ENCODE measurements around the gene C16orf87. TPM values are rescaled to one million over a fixed set of nuclear protein-coding genes. Genes with fewer than 3 reads are reported as not detected.
A peak's percentile ranks its signal among the peaks of the same experiment; 100 is the strongest.
"Not testable (repeated sequence)": the region's sequence is repeated elsewhere in the genome, so short reads cannot be mapped to it uniquely, and the experiment has no call there.

C16orf87 gene
- 10 to 100 TPM; 27.5 to 32.4 (median 30.0) TPM for polyA plus RNA-seq (ENCODE audit: insufficient read length in 4 of 4)

- DNase-seq (ENCODE audit: low read depth in 4 of 4, low spot score in 2 of 4): peak; percentile 69 to 86 (median 84)
Observed at GRCh38 chr16:46830902-46831647, at the start of gene C16orf87. Gene C16orf87, minus strand, starts transcription at chr16:46831180. Its CDS starts 31 bp downstream, at chr16:46831149.

DNA sequence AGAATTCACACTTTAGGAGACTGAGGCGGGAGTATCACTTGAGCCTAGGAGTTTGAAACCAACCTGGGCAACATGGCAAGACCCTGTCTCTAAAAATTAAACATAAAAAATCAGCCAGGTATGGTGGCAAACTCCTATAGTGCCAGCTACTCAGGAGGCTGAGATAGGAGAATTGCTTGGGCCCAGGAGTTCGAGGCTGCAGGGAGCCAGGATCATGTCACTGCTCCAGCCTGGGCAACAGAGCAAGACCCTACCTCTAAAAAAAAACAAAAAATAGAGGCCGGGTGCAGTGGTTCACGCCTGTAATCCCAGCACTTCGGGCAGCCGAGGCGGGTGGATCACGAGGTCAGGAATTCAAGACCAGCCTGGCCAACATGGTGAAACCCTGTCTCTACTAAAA is 44.3 kb upstream of the C16orf87 start:
- DNase-seq (ENCODE audit: low read depth in 4 of 4, low spot score in 2 of 4): no peak

GRCh38 chr16:46873201-46873600 is 42.2 kb upstream of the C16orf87 start:
- DNase-seq (ENCODE audit: low read depth in 4 of 4, low spot score in 2 of 4): no peak

DNA sequence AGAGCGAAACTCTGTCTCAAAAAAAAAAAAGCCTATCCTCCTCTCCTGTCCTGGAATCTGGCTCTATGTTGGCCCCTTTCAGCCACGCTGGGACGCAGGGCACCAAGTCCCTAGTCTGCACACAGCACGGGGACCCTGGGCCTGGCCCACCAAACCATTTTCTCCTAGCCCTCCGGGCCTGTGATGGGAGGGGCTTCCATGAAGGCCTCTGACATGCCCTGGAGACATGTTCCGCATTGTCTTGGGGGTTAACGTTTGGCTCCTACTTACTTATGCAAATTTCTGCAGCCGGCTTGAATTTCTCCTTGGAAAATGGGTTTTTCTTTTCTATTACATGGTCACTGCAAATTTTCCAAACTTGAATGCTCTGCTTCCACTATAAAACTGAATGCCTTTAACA is 40.6 kb upstream of the C16orf87 start:
- DNase-seq (ENCODE audit: low read depth in 4 of 4, low spot score in 2 of 4): no peak

DNA sequence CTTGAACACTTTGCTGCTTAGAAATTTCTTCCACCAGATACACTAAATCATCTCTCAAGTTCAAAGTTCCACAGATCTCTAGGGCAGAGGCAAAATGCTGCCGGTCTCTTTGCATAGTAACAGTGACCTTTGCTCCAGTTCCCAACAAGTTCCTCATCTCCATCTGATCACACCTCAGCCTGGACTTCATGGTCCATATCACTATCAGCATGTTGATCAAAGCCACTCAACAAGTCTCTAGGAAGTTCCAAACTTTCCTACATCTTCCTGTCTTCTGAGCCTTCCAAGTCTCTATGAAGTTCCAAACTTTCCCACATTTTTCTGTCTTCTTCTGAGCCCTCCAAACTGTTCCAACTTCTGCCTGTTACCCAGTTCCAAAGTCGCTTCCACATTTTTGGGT is 37.9 kb upstream of the C16orf87 start:
- DNase-seq (ENCODE audit: low read depth in 4 of 4, low spot score in 2 of 4): not testable (repeated sequence)

DNA sequence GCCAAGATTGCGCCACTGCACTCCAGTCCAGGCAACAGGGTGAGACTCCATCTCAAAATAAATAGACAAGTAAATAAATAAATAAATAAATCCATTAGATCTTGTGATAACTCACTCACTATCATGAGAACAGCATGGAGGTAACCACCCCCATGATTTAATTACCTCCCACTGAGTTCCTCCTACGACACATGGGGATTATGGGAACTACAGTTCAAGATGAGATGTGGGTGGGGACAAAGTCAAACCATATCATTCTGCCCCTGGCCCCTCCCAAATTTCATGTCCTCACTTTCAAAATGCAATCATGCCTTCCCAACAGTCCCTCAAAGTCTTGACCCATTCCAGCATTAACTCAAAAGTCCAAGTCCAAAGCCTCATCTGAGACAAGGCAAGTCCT is 36.5 kb upstream of the C16orf87 start:
- DNase-seq (ENCODE audit: low read depth in 4 of 4, low spot score in 2 of 4): not testable (repeated sequence)

- DNase-seq (ENCODE audit: low read depth in 4 of 4, low spot score in 2 of 4): no peak
Observed at GRCh38 chr16:46866286-46866685, 35.3 kb upstream of the C16orf87 start.

GRCh38 chr16:46862555-46863447 is 31.8 kb upstream of the C16orf87 start:
- no peak for DNase-seq (ENCODE audit: low read depth in 4 of 4, low spot score in 2 of 4)

DNA sequence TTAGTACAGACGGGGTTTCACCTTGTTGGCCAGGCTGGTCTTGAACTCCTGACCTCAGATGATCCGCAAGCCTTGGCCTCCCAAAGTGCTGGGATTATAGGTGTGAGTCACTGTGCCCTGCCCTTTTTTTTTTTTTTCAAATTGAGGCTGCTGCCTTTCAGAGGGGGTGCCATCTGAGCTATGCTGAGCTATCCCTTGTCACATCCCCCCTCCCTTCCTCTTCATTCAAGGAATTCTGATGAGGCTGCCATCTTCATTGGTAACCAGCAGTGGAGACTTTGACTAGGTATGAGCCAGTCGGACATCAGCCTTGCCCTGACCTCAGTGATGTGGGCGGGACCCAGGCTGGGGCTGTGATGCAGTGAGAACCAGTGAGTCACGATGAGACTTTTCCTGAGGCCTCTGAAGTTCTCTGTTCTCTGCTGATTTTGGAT is 28.8 kb upstream of the C16orf87 start:
- no peak for DNase-seq (ENCODE audit: low read depth in 4 of 4, low spot score in 2 of 4)

DNA sequence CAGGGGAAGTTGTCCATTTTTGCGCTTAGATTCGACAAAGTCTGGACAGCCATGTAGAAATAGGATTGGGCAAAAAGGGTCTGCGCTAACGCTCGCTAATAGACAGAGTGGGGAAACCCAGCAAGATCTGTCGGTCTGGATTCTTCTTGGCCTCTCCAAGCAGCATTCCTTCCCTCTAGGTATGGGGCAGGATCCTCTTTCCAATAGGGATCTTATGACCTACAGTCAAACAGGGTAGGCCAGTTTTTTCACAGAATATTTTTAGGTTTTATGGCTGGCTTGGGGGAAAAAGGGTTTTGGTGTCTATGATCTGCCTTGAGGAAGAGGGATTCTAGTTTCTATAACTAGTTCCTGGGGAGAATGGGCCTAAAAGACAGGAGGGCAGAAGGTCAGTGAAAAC is 27.2 kb upstream of the C16orf87 start:
- DNase-seq (ENCODE audit: low read depth in 4 of 4, low spot score in 2 of 4): no peak

GRCh38 chr16:46857368-46857945 is 26.5 kb upstream of the C16orf87 start:
- peak in 3 of 4 donors; percentile 31 to 59 (median 39) for DNase-seq (ENCODE audit: low read depth in 4 of 4, low spot score in 2 of 4)

- DNase-seq (ENCODE audit: low read depth in 4 of 4, low spot score in 2 of 4): no peak
Observed at GRCh38 chr16:46855389-46855788, 24.4 kb upstream of the C16orf87 start.

- DNase-seq (ENCODE audit: low read depth in 4 of 4, low spot score in 2 of 4): no peak
Observed at GRCh38 chr16:46854846-46855245, 23.9 kb upstream of the C16orf87 start.

DNA sequence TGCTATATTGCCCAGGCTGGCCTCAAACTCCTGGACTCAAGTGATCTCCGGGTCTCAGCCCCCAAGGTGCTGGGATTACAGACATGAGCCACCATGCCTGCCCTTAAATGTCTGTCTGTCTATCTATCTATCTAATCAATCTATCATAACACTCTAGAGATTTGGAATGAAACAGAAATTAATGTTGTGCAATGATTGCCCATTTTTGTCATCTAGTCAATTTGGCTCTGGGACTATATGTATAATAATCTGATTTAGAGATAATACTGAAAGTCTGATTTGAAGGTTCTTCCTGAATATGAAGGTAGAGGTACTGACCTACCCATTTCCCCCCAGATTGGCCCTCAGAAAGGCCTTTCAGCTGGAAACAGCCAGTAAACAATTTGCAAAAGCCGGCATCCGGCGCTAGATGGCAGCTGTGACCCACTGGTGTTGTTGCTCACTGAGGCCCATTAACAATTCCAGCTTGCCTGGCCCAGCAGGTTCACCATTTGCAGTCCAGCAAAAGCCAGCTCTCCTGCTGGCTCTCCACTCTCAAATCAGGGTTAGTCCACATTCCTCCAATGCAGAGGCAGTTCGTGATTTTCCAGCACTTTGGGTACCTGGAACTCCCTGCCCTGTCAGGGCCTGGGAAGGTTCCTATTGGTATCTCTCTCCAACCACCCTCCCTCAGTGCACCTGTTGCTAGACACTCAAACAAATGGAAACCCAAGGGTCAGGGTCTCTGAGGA is 22.9 kb upstream of the C16orf87 start:
- DNase-seq (ENCODE audit: low read depth in 4 of 4, low spot score in 2 of 4): peak in 3 of 4 donors; percentile 42 to 67 (median 59)

DNA sequence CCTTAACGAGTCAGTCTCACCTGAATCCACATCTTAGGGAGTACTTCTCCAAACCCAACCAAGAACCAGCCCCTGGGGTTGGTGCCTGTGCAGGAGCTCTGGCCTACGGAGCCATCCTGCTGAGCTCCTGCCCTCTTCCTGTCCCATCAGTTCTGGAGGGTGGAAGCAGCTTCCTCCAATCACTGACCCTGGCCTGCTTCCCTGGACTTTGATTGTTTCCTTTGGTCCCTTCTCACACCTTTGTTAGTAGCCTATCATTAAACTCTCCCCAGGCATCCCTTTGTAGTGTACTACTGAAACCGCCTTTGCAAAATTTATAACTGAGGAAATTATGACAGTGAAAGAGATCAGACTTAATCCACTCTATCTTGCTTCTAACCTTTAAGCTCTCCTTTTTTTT is 21.1 kb upstream of the C16orf87 start:
- DNase-seq (ENCODE audit: low read depth in 4 of 4, low spot score in 2 of 4): no peak

- no peak for DNase-seq (ENCODE audit: low read depth in 4 of 4, low spot score in 2 of 4)
Observed at GRCh38 chr16:46850619-46851555, 19.9 kb upstream of the C16orf87 start.

DNA sequence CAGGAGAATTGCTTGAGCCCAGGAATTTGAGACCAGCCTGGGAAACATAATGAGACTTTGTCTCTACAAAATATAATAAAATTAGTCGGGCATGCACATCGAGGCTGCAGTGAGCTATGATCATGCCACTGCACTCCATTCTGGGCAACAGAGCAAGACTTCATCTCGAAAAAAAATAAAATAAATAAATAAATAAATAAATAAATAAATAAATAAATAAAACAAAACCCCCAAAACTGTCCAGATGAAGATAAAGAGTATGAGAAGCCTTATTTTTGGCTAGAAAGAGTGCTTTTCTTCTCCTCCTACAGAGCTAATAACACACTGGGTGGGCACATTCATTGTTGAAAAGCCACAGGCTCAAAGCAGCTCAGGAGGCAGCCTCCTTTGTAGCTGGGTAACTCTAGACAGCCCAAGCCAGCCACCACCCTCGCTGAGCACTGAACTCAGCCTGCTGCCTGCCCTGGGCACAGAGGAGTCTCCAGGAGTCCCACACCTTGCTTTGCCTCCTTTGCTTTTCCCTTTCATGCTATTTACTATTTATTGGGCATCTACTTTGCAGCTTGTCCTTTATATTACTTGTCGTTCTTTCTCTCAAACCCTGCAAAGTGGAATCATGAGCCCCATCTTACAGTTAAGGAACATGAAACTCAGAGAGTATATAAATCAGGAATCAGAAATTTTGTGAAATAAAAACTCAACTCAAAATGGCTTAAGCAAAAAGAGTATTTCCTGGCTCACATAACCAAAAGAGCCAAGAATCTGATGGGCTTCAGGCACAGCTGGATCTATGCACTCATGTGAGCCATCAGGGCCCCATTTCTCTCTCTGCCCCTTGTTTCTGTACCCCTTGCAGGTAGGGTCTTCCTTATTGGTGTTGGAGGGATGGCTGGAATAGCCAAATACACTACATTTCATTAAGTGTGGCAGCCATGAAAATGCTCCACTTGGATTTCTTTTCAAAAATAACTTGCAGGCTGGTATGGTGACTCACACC is 18.1 kb upstream of the C16orf87 start:
- DNase-seq (ENCODE audit: low read depth in 4 of 4, low spot score in 2 of 4): no peak

GRCh38 chr16:46845952-46846351 is 15.0 kb upstream of the C16orf87 start:
- no peak for DNase-seq (ENCODE audit: low read depth in 4 of 4, low spot score in 2 of 4)

Data from left renal cortex interstitium (tissue), 4 donors.